Measurements from ENCODE around the gene MSI2.

MSI2 gene

DNA sequence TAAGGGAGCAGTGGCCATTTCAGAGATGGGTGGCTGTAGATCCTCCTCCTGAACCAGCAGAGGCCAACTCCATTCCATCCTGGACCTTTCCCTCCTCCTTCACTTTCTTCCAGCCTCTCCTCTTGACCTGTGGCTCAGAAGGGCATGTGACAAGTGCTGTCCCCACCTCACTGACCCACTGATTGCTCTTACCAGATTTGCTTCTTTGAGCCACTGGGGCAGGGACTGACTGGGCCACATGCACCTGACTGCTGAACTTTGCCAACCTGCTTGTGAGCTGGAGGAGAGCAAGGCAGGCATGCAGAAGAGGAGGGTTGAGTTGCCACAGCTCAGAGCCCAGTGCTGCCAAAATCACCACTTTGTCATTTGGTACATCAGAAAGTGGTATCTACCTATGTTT, 68.3 kb downstream of the MSI2 start:
- DNase-seq = no peak

GRCh38 chr17:57326336-57326735, 70.0 kb downstream of the MSI2 start:
- DNase-seq = no peak

- DNase-seq = no peak
Observed at GRCh38 chr17:57326764-57327163, 70.4 kb downstream of the MSI2 start.

DNA sequence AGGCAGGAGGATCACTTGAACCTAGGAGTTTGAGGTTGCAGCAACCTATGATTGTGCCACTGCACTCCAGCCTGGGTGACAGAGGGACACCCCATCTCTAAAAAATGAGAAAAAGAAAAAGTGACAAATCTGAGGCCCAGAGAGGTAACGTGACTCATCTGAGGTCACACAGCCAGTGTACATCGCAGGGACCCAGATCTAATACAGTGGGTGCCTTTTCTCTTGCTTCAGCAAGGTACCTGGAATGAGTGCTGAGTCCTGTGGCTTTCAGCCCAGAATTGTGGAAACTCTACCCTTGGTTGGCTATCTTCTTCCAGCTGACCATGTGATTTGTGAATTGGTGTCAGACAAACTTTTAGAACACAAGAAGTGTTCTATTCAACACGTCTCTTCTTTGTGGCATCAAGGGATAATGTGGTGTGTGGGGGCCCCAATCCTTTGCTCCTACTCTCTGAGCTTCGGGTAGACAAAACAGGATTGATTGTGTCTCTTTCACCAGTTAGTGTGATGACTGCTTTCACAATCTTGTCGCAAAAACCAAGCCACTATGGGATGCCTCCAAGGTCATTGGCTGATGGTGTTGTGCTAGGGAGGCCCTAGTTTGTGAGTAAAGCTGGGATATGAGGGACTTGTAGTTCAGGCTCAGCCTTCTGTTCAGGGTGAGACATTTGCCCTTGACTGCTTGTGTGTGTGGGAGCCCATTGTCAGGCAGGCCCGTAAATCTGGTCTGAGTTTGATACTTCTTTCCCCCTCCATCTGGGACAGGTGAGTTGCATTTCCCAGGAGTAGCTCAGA, 71.0 kb downstream of the MSI2 start:
- no peak for DNase-seq

DNA sequence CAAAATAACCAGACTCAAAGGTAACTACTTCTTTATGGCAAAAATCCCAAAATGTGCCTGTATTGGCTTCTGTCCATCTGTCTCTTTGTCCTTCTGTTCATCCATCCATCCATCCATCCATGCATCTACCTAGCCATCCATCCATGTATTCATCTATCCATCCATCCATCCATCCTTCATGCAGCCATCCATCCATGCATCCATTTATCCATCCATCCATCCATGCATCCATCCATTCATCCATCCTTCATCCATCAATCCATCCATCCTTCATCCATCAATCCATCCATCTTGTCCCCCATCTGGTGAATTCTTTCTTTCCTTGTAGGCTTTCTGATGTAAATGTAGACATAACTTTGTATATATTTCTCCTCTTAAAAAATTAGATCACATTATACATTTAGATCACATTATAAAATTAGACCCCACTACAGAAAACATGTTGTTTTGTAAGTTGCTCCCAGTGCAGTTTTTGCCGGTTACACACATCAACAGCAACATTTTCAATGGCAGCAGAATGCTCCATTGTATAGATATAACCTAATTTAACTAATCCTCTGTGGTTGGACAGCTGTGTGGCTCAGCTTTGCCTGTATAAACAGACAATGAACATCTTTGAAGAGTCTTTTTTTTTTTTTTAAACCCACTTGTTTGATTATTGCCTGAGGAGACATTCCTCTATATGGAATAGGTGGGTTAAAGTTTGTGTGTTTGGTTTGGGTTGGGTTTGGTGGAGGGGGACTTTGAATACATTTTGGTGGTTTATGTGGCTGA, 72.0 kb downstream of the MSI2 start:
- DNase-seq = no peak

- DNase-seq = no peak
Observed at GRCh38 chr17:57329380-57330214, 73.3 kb downstream of the MSI2 start.

- DNase-seq = no peak
Observed at GRCh38 chr17:57330587-57330986, 74.3 kb downstream of the MSI2 start.

DNA sequence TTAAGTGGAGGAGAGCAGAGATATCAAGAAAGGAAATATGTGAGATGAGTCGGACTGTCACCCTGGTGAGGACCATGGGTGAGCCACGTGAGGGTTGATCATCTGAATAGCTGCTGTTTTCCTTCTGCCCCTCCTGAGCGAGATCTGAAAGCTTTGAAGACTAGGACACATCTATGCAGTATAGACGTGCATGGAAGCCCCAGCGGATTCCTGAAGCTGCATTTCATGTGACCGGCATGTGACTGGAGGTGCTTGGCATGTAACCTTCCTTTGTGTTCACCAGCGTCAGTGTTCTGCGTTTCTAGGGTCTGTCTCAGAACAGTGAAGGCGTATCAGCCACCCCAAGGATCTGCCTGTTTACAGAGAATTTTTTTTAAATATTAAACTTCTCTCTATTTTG, 75.1 kb downstream of the MSI2 start:
- no peak for DNase-seq

DNA sequence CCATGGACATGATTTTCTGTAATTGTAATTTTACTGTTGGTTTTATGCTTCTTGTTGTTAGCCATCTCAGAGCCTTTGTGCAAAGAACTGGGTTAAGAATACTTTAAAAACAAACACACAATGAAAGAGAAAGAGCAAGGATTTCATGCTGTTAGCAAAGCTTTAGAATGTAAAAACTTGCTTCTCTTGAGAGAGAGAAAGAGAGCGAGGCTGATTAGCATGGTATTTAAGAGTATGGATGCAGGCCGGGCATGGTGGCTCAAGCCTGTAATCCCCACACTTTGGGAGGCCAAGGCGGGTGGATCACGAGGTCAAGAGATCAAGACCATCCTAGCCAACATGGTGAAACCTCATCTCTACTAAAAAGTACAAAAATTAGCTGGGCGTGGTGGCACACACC, 76.2 kb downstream of the MSI2 start:
- no peak for DNase-seq

- no peak for DNase-seq
Observed at GRCh38 chr17:57335195-57335792, 79.0 kb downstream of the MSI2 start.

DNA sequence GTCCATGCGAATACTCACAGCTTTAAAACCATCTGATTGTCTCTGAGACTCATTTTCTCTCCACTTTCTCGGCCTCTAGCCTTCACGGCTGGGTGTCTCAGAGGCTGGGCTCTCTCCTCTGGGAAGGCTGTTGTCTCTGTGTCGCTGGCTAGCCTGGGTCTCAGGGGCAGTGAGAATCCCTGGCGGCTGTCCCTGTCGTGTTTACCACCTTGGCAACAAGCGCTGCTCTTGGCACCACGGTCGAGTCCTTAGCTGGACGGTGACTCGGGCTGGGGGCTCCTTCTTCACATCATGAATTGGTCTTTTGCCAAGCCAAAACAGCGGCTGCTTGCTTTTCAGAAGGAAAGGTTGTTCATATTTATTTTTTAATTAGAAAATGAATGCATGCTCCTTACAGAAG, 81.1 kb downstream of the MSI2 start:
- no peak for DNase-seq

- no peak for DNase-seq
Observed at GRCh38 chr17:57338257-57338914, 82.1 kb downstream of the MSI2 start.

GRCh38 chr17:57340160-57340981, 84.0 kb downstream of the MSI2 start:
- no peak for DNase-seq

DNA sequence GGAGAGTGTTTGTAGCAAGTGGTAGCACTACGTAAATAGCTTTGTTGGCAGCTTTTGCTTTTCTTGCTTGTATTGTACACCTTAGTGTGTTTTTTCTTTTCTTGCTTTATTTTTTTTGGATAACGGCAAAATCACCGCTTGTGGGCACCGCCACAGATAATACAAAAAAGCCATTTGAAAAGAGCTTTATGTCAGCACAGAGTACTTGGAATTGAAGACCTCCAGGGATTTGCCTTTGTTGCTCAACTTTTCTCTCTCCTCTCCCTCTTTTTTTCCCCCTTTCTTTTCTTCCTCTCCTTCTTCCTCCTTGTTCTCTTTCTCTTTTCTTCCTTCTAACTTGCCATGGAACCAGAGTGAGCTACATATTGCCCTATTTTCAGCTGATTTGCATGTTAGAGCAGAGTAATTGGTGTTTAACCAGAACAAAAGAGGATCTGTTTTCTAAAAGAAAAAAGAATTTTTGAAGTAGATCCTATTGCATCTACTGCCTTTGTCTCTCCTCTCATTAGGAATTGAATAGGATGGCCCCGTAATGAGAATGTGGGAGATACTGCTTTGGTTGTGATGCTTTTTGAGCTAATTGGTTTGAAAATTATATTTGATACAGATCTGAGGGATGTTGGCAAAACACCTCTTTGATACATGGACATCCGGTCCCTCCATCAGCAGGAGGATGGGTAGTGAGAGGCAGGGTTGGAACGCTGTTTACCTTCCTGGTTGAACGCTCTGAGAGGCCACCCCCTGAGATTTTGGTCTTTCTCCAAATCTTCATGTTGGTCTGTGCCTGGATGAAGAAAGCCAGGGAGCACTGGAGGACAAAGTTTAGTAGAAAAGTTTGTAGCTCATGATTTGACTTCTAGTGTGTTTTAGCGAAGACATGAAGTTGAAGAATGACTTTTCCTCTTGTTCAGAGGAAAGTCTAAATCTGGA, 85.6 kb downstream of the MSI2 start:
- DNase-seq = no peak

- DNase-seq = no peak
Observed at GRCh38 chr17:57342963-57343589, 86.8 kb downstream of the MSI2 start.

- DNase-seq = no peak
Observed at GRCh38 chr17:57343717-57344116, 87.4 kb downstream of the MSI2 start.

DNA sequence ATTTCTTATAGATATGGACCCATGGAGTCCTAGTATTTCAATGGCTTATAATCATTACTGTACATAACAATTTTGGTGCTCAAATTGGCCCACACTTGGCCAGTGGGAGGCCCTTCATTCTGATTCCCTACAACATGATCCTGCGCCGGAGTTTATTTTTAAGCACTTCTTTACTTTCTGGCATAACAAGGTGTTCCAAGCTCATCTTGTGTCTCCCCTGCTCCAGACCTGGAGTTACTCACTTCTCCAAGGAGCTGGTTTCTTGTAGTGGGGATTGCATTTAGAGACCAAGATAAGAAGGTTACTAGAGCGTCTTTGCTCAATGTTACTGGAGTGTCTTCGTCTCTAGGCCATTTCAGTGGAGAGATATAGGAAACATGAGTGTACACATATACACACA, 87.9 kb downstream of the MSI2 start:
- no peak for DNase-seq

GRCh38 chr17:57349541-57350247, 93.4 kb downstream of the MSI2 start:
- DNase-seq = no peak

- no peak for DNase-seq
Observed at GRCh38 chr17:57350266-57350665, 93.9 kb downstream of the MSI2 start.

Measured in activated CD8-positive, alpha-beta memory T cell treated with anti-CD3 and anti-CD28 coated beads for 24 hours (primary cell).